HEK293T (cell line): ENCODE results near the gene FGFR3.

Experiments
- CTCF ChIA-PET: fragments of 350-600 bp; formaldehyde crosslinking; extraction: SDS; loops from one replicate; lab custom pipeline; 2021; ENCODE audit warnings: antibody characterized with exemption, inconsistent platforms; lab: Yijun Ruan, JAX
- POLR2A ChIA-PET: fragments of 350-600 bp; formaldehyde crosslinking; extraction: SDS; loops from one replicate; lab custom pipeline; 2020; ENCODE audit warnings: antibody characterized with exemption, inconsistent platforms; lab: Yijun Ruan, JAX
- DNase-seq: peaks from one replicate; pipeline ENCODE4 v3.0.0; 2012; ENCODE audit warnings: mixed read lengths; ENCODE audit errors: extremely low spot score
- ARNT ChIP-seq: fragments of 450-650 bp; IDR thresholded peaks from 2 replicates; pipeline ENCODE4 v1.6.1; 2017; ENCODE audit warnings: mild to moderate bottlenecking
- BHLHE40 ChIP-seq: fragments of 450-650 bp; IDR thresholded peaks from 2 replicates; pipeline ENCODE4 v1.6.1; 2016; ENCODE audit warnings: mild to moderate bottlenecking, moderate library complexity, borderline replicate concordance
- CTBP1 ChIP-seq: fragments of 450-650 bp; IDR thresholded peaks from 2 replicates; pipeline ENCODE4 v1.6.1; 2016; ENCODE audit warnings: borderline replicate concordance
- ELF4 ChIP-seq: fragments of 450-650 bp; IDR thresholded peaks from 2 replicates; pipeline ENCODE4 v1.6.1; 2017; ENCODE audit warnings: antibody characterized with exemption
- FOXA1 ChIP-seq: fragments of 450-650 bp; IDR thresholded peaks from 2 replicates; pipeline ENCODE4 v1.6.1; 2016; ENCODE audit warnings: mild to moderate bottlenecking
- FOXK2 ChIP-seq: fragments of 450-650 bp; IDR thresholded peaks from 2 replicates; pipeline ENCODE4 v1.6.1; 2016; ENCODE audit warnings: mild to moderate bottlenecking
- FOXM1 ChIP-seq: fragments of 450-650 bp; IDR thresholded peaks from 2 replicates; pipeline ENCODE4 v1.6.1; 2017; ENCODE audit warnings: mild to moderate bottlenecking, borderline replicate concordance
- HDGF ChIP-seq: fragments of 450-650 bp; IDR thresholded peaks from 2 replicates; pipeline ENCODE4 v1.6.1; 2017; ENCODE audit warnings: antibody characterized with exemption, borderline replicate concordance
- L3MBTL2 ChIP-seq: fragments of 450-650 bp; conservative IDR thresholded peaks from 2 replicates; pipeline ENCODE4 v1.6.1; 2016; ENCODE audit warnings: mild to moderate bottlenecking
- LEF1 ChIP-seq: fragments of 450-650 bp; IDR thresholded peaks from 2 replicates; pipeline ENCODE4 v1.6.1; 2017; ENCODE audit warnings: mild to moderate bottlenecking, borderline replicate concordance
- NFRKB ChIP-seq: fragments of 450-650 bp; IDR thresholded peaks from 2 replicates; pipeline ENCODE4 v1.6.1; 2016; ENCODE audit warnings: mild to moderate bottlenecking, moderate library complexity
- PKNOX1 ChIP-seq: fragments of 450-650 bp; IDR thresholded peaks from 2 replicates; pipeline ENCODE4 v1.6.1; 2016
- SP1 ChIP-seq: fragments of 450-650 bp; IDR thresholded peaks from 2 replicates; pipeline ENCODE4 v1.6.1; 2017
- SUZ12 ChIP-seq: fragments of 450-650 bp; IDR thresholded peaks from 2 replicates; pipeline ENCODE4 v1.6.1; 2016; ENCODE audit warnings: mild to moderate bottlenecking
- TARDBP ChIP-seq: fragments of 450-650 bp; IDR thresholded peaks from 2 replicates; pipeline ENCODE4 v1.6.1; 2016
- ZNF384 ChIP-seq: fragments of 450-650 bp; IDR thresholded peaks from 2 replicates; pipeline ENCODE4 v1.6.1; 2016

Gene FGFR3

GRCh38 chr4:1783015-1783414 is 10.1 kb upstream of the FGFR3 start:
- POLR2A ChIA-PET: no interaction called here
- CTCF ChIA-PET: interaction anchor here (0.6 to 1.7 kb wide), 3 partner anchors 35 to 126 kb away, joined by 4 to 6 read pairs (median 5); no protein-coding TSS in a partner anchor

GRCh38 chr4:1783970-1784369 is 9.1 kb upstream of the FGFR3 start:
- ChIA-PET POLR2A (interaction anchor here (1.1 kb wide), 1 partner anchor 9 kb away, joined by 4 read pairs; the partner anchor contains the start of gene FGFR3), CTCF (interaction anchor here (1.5 kb wide), 1 partner anchor 35 kb away, joined by 4 read pairs; no protein-coding TSS in a partner anchor)
- no peak for DNase-seq
- TF ChIP-seq SUZ12 (no peak), LEF1 (no peak), SP1 (no peak), ZNF384 (no peak), ELF4 (no peak), NFRKB (no peak), ARNT (no peak), PKNOX1 (no peak), FOXA1 (no peak), TARDBP (no peak), BHLHE40 (no peak), HDGF (no peak), FOXM1 (no peak), L3MBTL2 (no peak)

More at GRCh38 chr4:1783015-1783414, 10.1 kb upstream of the FGFR3 start:
- TF ChIP-seq SUZ12 (no peak), SP1 (no peak), ELF4 (no peak), FOXK2 (no peak), L3MBTL2 (no peak), CTBP1 (no peak), ARNT (no peak), ZNF384 (no peak), BHLHE40 (no peak), FOXM1 (no peak), PKNOX1 (no peak), LEF1 (no peak), HDGF (no peak), FOXA1 (no peak), NFRKB (no peak), TARDBP (no peak)
- no peak for DNase-seq

- no peak for DNase-seq
- ChIA-PET POLR2A (interaction anchor here (1.1 kb wide), 1 partner anchor 8 kb away, joined by 4 read pairs; the partner anchor contains the start of gene FGFR3), CTCF (interaction anchor here (1.5 kb wide), 1 partner anchor 36 kb away, joined by 4 read pairs; no protein-coding TSS in a partner anchor)
- no peak for TF ChIP-seq L3MBTL2
- no peak for TF ChIP-seq ARNT
- no peak for TF ChIP-seq FOXK2
- TF ChIP-seq ZNF384: no peak
- TF ChIP-seq FOXA1: no peak
- TF ChIP-seq FOXM1: no peak
- TF ChIP-seq NFRKB: no peak
- TF ChIP-seq TARDBP: no peak
These were observed 8.7 kb upstream of the FGFR3 start for GRCh38 chr4:1784395-1784788.

GRCh38 chr4:1784789-1785591 is 8.1 kb upstream of the FGFR3 start:
- no peak for TF ChIP-seq FOXA1
- no peak for TF ChIP-seq CTBP1
- no peak for TF ChIP-seq SP1
- TF ChIP-seq ELF4: no peak
- no peak for TF ChIP-seq LEF1
- no peak for TF ChIP-seq SUZ12
- no peak for TF ChIP-seq ZNF384
- no peak for TF ChIP-seq PKNOX1
- no peak for TF ChIP-seq TARDBP
- TF ChIP-seq ARNT: no peak
- TF ChIP-seq FOXM1: no peak
- TF ChIP-seq HDGF: no peak
- TF ChIP-seq L3MBTL2: no peak
- no peak for TF ChIP-seq FOXK2
- TF ChIP-seq NFRKB: no peak
- no peak for TF ChIP-seq BHLHE40
- POLR2A ChIA-PET: interaction anchor here (1.1 to 2.2 kb wide), 2 partner anchors 7 to 8 kb away, joined by 4 to 6 read pairs; partner anchors contain the start of gene FGFR3
- DNase-seq: no peak
- CTCF ChIA-PET: interaction anchor here (1.5 kb wide), 1 partner anchor 37 kb away, joined by 4 read pairs; no protein-coding TSS in a partner anchor

GRCh38 chr4:1785592-1785991 is 7.5 kb upstream of the FGFR3 start:
- TF ChIP-seq SUZ12: no peak
- TF ChIP-seq NFRKB: no peak
- no peak for TF ChIP-seq SP1
- no peak for TF ChIP-seq FOXM1
- TF ChIP-seq TARDBP: no peak
- TF ChIP-seq PKNOX1: no peak
- TF ChIP-seq CTBP1: no peak
- TF ChIP-seq ELF4: no peak
- TF ChIP-seq LEF1: no peak
- no peak for TF ChIP-seq HDGF
- no peak for DNase-seq
- ChIA-PET CTCF (interaction anchor here (1.2 kb wide), 1 partner anchor 18 kb away, joined by 7 read pairs; no protein-coding TSS in a partner anchor), POLR2A (interaction anchor here (2.2 kb wide), 1 partner anchor 8 kb away, joined by 6 read pairs; no protein-coding TSS in a partner anchor)
